ENCODE data around the gene REV3L. TPM values are rescaled to one million over a fixed set of nuclear protein-coding genes. Genes with fewer than 3 reads are reported as not detected.

REV3L gene
- total RNA-seq, 3 donors from 2014 or later, result 17.7 to 56.4 (median 20.7) TPM

GRCh38 chr6:111464184-111464583, 18.8 kb downstream of the REV3L start:
- intact Hi-C loops (cut with DNase I, micrococcal nuclease), result no loop called here
- no peak for TF ChIP-seq CTCF (IDR thresholded peaks at IDR 0.05)
- H3K4me3 ChIP-seq, result no peak overlapping the region
- peaks cover 3% of the 10 kb centered on the region for H3K4me1 ChIP-seq (ENCODE audit: low read depth)
- DNase-seq (no peak), ATAC-seq (no peak)
- peaks cover under 1% of the 10 kb centered on the region for H3K9me3 ChIP-seq
- H3K36me3 ChIP-seq (ENCODE audit: low read depth), result no peaks in the 10 kb centered on the region

GRCh38 chr6:111462770-111463391, 20.1 kb downstream of the REV3L start:
- intact Hi-C loops (cut with DNase I, micrococcal nuclease), result no loop called here
- H3K4me1 ChIP-seq (ENCODE audit: low read depth), result peaks cover 3% of the 10 kb centered on the region
- H3K9me3 ChIP-seq, result peaks cover 7% of the 10 kb centered on the region
- H3K4me3 ChIP-seq, result no peak overlapping the region
- TF ChIP-seq CTCF (IDR thresholded peaks at IDR 0.05), result no peak
- DNase-seq (no peak), ATAC-seq (peak; percentile 70)
- H3K36me3 ChIP-seq (ENCODE audit: low read depth), result no peaks in the 10 kb centered on the region

GRCh38 chr6:111461860-111462259, 21.2 kb downstream of the REV3L start:
- no peaks in the 10 kb centered on the region for H3K36me3 ChIP-seq (ENCODE audit: low read depth)
- peaks cover 3% of the 10 kb centered on the region for H3K4me1 ChIP-seq (ENCODE audit: low read depth)
- TF ChIP-seq CTCF (IDR thresholded peaks at IDR 0.05), result no peak
- DNase-seq, result no peak
- no peak overlapping the region for H3K4me3 ChIP-seq
- intact Hi-C loops (cut with DNase I, micrococcal nuclease), result no loop called here
- no peak for ATAC-seq
- H3K9me3 ChIP-seq, result peaks cover 7% of the 10 kb centered on the region

GRCh38 chr6:111458670-111459232, 24.3 kb downstream of the REV3L start:
- no peak for DNase-seq
- Histone ChIP-seq H3K4me3 (no peak overlapping the region), H3K4me1 (ENCODE audit: low read depth) (peaks cover 3% of the 10 kb centered on the region), H3K9me3 (peaks cover 7% of the 10 kb centered on the region), H3K36me3 (ENCODE audit: low read depth) (no peaks in the 10 kb centered on the region)
- no peak for ATAC-seq
- intact Hi-C loops (cut with DNase I, micrococcal nuclease), result no loop called here
- TF ChIP-seq CTCF (IDR thresholded peaks at IDR 0.05), result no peak

- peaks cover 7% of the 10 kb centered on the region for H3K9me3 ChIP-seq
- no peak overlapping the region for H3K4me3 ChIP-seq
- H3K36me3 ChIP-seq (ENCODE audit: low read depth), result no peaks in the 10 kb centered on the region
- ATAC-seq (no peak), DNase-seq (no peak)
- intact Hi-C loops (cut with DNase I, micrococcal nuclease), result no loop called here
- H3K4me1 ChIP-seq (ENCODE audit: low read depth), result no peaks in the 10 kb centered on the region
- TF ChIP-seq CTCF (IDR thresholded peaks at IDR 0.05), result no peak
These were observed 26.8 kb downstream of the REV3L start for GRCh38 chr6:111456208-111456607.

All from mucosa of descending colon (tissue), 3 donors.